Hepatocyte (in vitro differentiated cells): ENCODE results near the gene MAB21L4. TPM values are rescaled to one million over a fixed set of nuclear protein-coding genes. Genes with fewer than 3 reads are reported as not detected.

Source experiments
- DNase-seq: peaks from one replicate; pipeline ENCODE4 v3.0.0-alpha.2; 2016; ENCODE audit warnings: low spot score
- H2AFZ ChIP-seq: fragments of 200-600 bp; sonication (generic); 2 replicates; pipeline ENCODE4 v1.6.0; 2016; ENCODE audit warnings: antibody characterized with exemption, mild to moderate bottlenecking
- H3K27ac ChIP-seq: fragments of 200-600 bp; sonication (generic); 2 replicates; pipeline ENCODE4 v1.5.1; 2016; ENCODE audit warnings: mild to moderate bottlenecking
- H3K27me3 ChIP-seq: fragments of 200-600 bp; sonication (generic); 2 replicates; pipeline ENCODE4 v1.6.1; 2016
- H3K36me3 ChIP-seq: fragments of 200-600 bp; sonication (generic); replicated peaks from 2 replicates; pipeline ENCODE4 v1.5.1; 2016; ENCODE audit warnings: low read depth; ENCODE audit not compliant: insufficient read depth
- H3K4me1 ChIP-seq: fragments of 200-600 bp; sonication (generic); 2 replicates; pipeline ENCODE4 v1.5.1; 2016; ENCODE audit warnings: mild to moderate bottlenecking, moderate library complexity; ENCODE audit not compliant: insufficient read depth
- H3K4me2 ChIP-seq: fragments of 200-600 bp; sonication (generic); 2 replicates; pipeline ENCODE4 v1.6.0; 2016
- H3K4me3 ChIP-seq: fragments of 200-600 bp; sonication (generic); 2 replicates; pipeline ENCODE4 v1.5.1; 2016; ENCODE audit warnings: mild to moderate bottlenecking
- H3K79me2 ChIP-seq: fragments of 200-600 bp; sonication (generic); 2 replicates; pipeline ENCODE4 v1.6.0; 2017; ENCODE audit warnings: mild to moderate bottlenecking
- H3K9me2 ChIP-seq: fragments of 200-600 bp; sonication (generic); replicated peaks from 2 replicates; pipeline ENCODE4 v1.6.0; 2017; ENCODE audit warnings: mild to moderate bottlenecking; ENCODE audit not compliant: insufficient read depth
- H3K9me3 ChIP-seq: fragments of 200-600 bp; sonication (generic); 2 replicates; pipeline ENCODE4 v1.5.1; 2016; ENCODE audit warnings: low read depth, mild to moderate bottlenecking
- H4K20me1 ChIP-seq: fragments of 200-600 bp; sonication (generic); 2 replicates; pipeline ENCODE4 v1.6.0; 2016; ENCODE audit warnings: mild to moderate bottlenecking; ENCODE audit not compliant: insufficient read depth, poor library complexity, severe bottlenecking
- EZH2 ChIP-seq: fragments of 200-600 bp; sonication (generic); IDR thresholded peaks from 2 replicates; pipeline ENCODE4 v1.6.1; 2016; ENCODE audit warnings: antibody characterized with exemption, mild to moderate bottlenecking, borderline replicate concordance
- EZH2phosphoT487 ChIP-seq: fragments of 200-600 bp; sonication (generic); IDR thresholded peaks from one replicate; pipeline ENCODE4 v1.6.1; 2018; ENCODE audit warnings: antibody characterized with exemption, mild to moderate bottlenecking, low read depth, moderate library complexity; ENCODE audit not compliant: unreplicated experiment, severe bottlenecking
- WGBS: methylation state at CpG from one replicate; pipeline ENCODE4 v1.1.6; 2016; ENCODE audit warnings: low lambda C conversion rate; ENCODE audit errors: missing lambda C conversion rate; 5-methylcytosine and 5-hydroxymethylcytosine counted together
- polyA plus RNA-seq: library from polyadenylated mRNA; unstranded; fragments of >200 nt; fragmentation: Nextera tagmentation; extraction: Ambion mirVana; gene quantifications from 2 replicates; pipeline ENCODE4 v1.2.1, GENCODE V29; 2016
- total RNA-seq: library from RNA; depleted of rRNA; stranded (reverse); fragments of >200 nt; gene quantifications from 2 replicates; pipeline ENCODE4 v1.2.3, GENCODE V29; 2014
- TF ChIP-seq, protein P1 (sequence below): fragments of 200-600 bp; sonication (generic); IDR thresholded peaks from 2 replicates; pipeline ENCODE4 v1.5.1; 2016; ENCODE audit warnings: antibody characterized with exemption, mild to moderate bottlenecking; ENCODE audit not compliant: poor library complexity

The MAB21L4 gene
- total and polyA plus RNA-seq, 2 experiments from 2014 or later, result 11.5 to 34.5 TPM

DNA sequence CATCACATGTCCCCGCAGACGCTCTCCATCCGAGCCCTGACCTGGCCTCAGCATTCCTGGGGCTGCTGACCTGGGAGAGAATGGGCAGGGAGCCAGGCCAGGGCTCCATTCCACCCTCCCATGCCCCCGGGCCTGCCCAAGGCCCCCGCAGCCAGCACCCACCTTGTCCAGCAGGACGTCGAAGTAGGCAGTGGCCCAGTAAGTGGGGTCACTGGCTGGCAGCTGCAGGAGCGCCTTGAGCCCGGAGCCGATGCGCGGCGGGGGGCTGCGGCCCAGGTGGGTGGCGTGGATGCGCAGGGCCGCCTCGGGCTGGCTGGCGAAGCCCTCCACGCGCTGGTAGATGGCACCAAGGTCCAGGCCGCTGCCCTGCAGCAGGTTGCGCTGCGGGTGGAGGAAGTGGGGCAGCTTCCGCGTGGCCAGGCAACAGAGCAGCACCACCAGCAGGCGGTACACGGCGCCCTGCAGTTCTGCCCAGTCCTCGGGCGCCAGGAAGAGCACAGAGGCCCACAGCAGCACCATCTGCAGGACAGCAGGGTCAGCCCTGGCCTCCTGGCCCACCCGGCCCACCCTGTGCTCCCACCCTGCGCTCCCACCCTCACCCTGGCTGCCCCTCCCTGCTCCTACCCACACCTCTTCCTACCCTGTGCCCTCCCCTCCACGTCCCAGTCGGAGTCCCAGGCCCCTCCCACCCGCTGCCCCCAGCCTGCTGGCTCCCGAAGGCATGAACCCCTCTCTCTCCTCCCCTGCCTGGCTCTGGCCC, 7.6 kb downstream of the MAB21L4 start:
- no peak for DNase-seq
- no peak overlapping the region for H3K27ac ChIP-seq

DNA sequence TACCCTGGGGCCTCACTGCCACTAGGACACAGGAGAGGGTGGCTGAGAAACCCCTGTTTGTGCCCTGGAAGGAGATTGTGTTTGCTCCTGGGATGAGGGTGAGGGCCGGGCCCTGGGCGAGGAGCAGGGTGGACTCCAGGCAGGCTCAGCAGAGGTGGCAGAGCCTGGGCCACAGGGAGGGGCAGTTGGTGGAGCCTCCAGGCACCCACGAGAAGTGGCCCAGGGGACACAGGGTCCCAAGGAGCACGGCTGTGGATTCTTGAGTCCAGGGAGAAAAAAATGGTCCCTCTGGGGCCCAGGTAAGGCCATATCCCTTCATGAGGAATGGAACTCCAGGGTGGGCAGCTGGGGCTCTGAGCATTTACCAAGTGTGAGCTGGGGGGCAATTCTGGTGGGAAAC, 8.3 kb downstream of the MAB21L4 start:
- Histone ChIP-seq H2AFZ (no peak overlapping the region), H3K4me1 (peaks cover 2% of the 10 kb centered on the region), H3K9me2 (no peaks in the 10 kb centered on the region), H3K79me2 (no peaks in the 10 kb centered on the region), H3K4me2 (no peak overlapping the region), H4K20me1 (no peaks in the 10 kb centered on the region), H3K27me3 (no peaks in the 10 kb centered on the region), H3K36me3 (no peaks in the 10 kb centered on the region), H3K4me3 (no peak overlapping the region), H3K9me3 (no peaks in the 10 kb centered on the region), H3K27ac (no peak overlapping the region)
- WGBS, result 88% methylated on average over 4 of the region's 4 CpGs
- no peak for DNase-seq
- no peak for TF ChIP-seq EZH2phosphoT487
- TF ChIP-seq EZH2, result no peak
- TF ChIP-seq, protein P1, sequence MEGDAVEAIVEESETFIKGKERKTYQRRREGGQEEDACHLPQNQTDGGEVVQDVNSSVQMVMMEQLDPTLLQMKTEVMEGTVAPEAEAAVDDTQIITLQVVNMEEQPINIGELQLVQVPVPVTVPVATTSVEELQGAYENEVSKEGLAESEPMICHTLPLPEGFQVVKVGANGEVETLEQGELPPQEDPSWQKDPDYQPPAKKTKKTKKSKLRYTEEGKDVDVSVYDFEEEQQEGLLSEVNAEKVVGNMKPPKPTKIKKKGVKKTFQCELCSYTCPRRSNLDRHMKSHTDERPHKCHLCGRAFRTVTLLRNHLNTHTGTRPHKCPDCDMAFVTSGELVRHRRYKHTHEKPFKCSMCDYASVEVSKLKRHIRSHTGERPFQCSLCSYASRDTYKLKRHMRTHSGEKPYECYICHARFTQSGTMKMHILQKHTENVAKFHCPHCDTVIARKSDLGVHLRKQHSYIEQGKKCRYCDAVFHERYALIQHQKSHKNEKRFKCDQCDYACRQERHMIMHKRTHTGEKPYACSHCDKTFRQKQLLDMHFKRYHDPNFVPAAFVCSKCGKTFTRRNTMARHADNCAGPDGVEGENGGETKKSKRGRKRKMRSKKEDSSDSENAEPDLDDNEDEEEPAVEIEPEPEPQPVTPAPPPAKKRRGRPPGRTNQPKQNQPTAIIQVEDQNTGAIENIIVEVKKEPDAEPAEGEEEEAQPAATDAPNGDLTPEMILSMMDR, result no peak

More for the DNA sequence above, 7.6 kb downstream of the MAB21L4 start:
- Histone ChIP-seq H4K20me1 (no peaks in the 10 kb centered on the region), H3K9me3 (no peaks in the 10 kb centered on the region), H3K27me3 (no peaks in the 10 kb centered on the region), H3K36me3 (no peaks in the 10 kb centered on the region), H3K79me2 (no peaks in the 10 kb centered on the region), H3K4me3 (no peak overlapping the region), H3K9me2 (no peaks in the 10 kb centered on the region), H2AFZ (no peak overlapping the region), H3K4me2 (no peak overlapping the region), H3K4me1 (peaks cover 8% of the 10 kb centered on the region)
- WGBS, result 96% methylated on average over 23 of the region's 37 CpGs
- no peak for TF ChIP-seq EZH2phosphoT487
- no peak for TF ChIP-seq EZH2
- TF ChIP-seq, protein P1, result no peak

DNA sequence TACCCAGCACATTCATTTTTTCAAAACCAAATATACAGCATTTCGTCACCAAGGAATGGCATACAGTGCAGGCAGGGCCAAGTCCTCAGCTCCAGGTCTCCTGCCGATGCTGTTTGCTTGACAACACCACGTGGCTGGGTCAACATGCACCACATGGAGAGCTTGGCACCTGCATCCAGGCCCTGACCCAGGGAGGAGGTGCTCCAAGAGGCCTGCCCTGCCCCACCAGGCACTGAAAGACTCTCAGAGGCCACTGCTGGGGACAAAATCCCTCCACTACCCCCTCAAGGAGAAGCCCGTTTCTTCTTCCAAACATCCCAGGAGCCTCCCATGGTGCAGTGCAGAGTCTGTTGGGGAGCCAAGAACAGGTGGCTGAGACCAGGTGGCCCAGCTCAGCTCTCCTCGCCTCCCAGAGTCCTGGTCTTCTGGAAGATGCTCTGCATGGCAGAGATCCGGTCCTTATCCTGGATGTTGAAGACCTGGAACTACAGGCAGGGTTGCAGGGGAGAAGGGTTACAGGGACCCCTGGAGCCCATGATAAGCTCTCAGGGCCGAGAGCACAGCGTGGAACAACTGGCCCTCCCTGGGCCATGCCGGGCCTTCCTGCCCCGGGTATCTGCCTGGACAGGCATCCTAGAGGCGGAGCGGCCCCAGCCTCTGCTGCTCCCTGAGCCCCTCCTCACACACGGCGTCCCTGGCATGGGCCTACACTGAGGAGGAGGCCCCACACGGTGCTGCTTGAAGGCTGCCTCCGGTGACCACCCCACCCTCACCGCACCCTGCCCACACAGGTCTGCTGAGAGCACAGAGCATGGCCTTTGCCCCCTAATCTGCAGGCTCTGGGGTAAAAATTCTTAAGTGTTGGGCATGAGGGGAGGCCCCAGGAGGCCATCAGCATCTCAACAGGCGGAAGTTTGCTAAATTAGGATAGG, 9.0 kb downstream of the MAB21L4 start:
- TF ChIP-seq EZH2phosphoT487, result no peak
- TF ChIP-seq, protein P1, result no peak
- TF ChIP-seq EZH2, result no peak
- H3K79me2 ChIP-seq, result no peaks in the 10 kb centered on the region
- H3K4me1 ChIP-seq, result peaks cover 2% of the 10 kb centered on the region
- H3K27me3 ChIP-seq, result no peaks in the 10 kb centered on the region
- no peak overlapping the region for H3K4me3 ChIP-seq
- H2AFZ ChIP-seq, result no peak overlapping the region
- no peak overlapping the region for H3K4me2 ChIP-seq
- H3K9me2 ChIP-seq, result no peaks in the 10 kb centered on the region
- DNase-seq, result no peak
- no peaks in the 10 kb centered on the region for H3K36me3 ChIP-seq
- no peaks in the 10 kb centered on the region for H4K20me1 ChIP-seq
- 87% methylated on average over 18 of the region's 18 CpGs for WGBS
- H3K27ac ChIP-seq, result no peak overlapping the region
- no peaks in the 10 kb centered on the region for H3K9me3 ChIP-seq
